ENCODE data around the gene TBCD. TPM values are rescaled to one million over a fixed set of nuclear protein-coding genes. Genes with fewer than 3 reads are reported as not detected.
A peak's percentile ranks its signal among the peaks of the same experiment; 100 is the strongest.

TBCD gene
- total RNA-seq, 1 experiment from 2014 or later = 173 TPM

GRCh38 chr17:82956146-82956725 is 204.4 kb downstream of the TBCD start:
- Mint-ChIP-seq H3K27me3 (ENCODE audit: low read depth) (peaks cover 8% of the 10 kb centered on the region; the same call in 1 of the 2 replicates), H3K4me3 (no peak overlapping the region), H3K9me3 (peaks cover 49% of the 10 kb centered on the region), H3K27ac (no peak overlapping the region), H3K4me1 (no peaks in the 10 kb centered on the region), H3K36me3 (peaks cover 60% of the 10 kb centered on the region)
- no peak for ATAC-seq
- no peak for TF ChIP-seq ETV6 (CRISPR knock-in tag; IDR thresholded peaks at IDR 0.05)
- no peak for TF ChIP-seq OVOL2 (CRISPR knock-in tag; IDR thresholded peaks at IDR 0.05; ENCODE audit: borderline replicate concordance)
- no peak for TF ChIP-seq ZBTB21 (CRISPR knock-in tag; IDR thresholded peaks at IDR 0.05; ENCODE audit: borderline replicate concordance)
- TF ChIP-seq ZNF396 (CRISPR knock-in tag; IDR thresholded peaks at IDR 0.05; ENCODE audit: borderline replicate concordance) = no peak
- TF ChIP-seq, protein P1, sequence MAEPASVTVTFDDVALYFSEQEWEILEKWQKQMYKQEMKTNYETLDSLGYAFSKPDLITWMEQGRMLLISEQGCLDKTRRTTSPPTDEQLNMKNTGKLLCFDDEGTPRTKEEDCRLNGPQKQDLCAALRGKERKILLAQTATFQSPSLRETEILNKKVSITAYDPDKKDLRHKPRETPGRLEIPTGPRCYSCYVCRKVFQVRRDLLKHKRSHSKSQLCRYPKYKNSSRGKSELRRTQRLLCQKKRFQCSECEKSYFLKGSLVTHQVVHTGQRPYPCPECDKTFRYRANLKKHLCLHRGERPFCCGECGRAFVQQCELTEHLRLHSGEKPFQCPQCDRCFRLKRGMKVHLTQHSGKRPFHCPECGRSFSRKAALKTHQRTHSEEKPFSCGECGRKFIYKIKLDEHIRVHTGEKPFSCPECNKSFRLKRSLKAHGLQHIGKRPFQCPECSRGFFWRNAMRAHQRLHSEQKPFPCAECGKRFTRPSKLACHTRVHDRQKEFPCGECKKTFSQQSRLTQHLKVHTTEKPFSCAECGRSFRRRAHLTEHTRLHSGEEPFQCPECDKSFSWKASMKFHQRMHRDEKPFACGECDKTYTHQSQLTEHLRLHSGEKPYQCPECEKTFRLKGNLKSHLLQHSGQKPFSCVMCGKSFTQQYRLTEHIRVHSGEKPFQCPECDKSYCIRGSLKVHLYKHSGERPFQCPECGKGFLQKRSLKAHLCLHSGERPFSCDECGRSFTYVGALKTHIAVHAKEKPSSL (CRISPR knock-in tag; conservative IDR thresholded peaks at IDR 0.05) = no peak
- no peak for TF ChIP-seq ZNF219 (CRISPR knock-in tag; IDR thresholded peaks at IDR 0.05; ENCODE audit: borderline replicate concordance)
- TF ChIP-seq, protein P2, sequence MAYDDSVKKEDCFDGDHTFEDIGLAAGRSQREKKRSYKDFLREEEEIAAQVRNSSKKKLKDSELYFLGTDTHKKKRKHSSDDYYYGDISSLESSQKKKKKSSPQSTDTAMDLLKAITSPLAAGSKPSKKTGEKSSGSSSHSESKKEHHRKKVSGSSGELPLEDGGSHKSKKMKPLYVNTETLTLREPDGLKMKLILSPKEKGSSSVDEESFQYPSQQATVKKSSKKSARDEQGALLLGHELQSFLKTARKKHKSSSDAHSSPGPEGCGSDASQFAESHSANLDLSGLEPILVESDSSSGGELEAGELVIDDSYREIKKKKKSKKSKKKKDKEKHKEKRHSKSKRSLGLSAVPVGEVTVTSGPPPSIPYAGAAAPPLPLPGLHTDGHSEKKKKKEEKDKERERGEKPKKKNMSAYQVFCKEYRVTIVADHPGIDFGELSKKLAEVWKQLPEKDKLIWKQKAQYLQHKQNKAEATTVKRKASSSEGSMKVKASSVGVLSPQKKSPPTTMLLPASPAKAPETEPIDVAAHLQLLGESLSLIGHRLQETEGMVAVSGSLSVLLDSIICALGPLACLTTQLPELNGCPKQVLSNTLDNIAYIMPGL (CRISPR knock-in tag; IDR thresholded peaks at IDR 0.05) = no peak
- TF ChIP-seq TEAD4 (CRISPR knock-in tag; IDR thresholded peaks at IDR 0.05) = no peak
- TF ChIP-seq E2F4 (CRISPR knock-in tag; IDR thresholded peaks at IDR 0.05; ENCODE audit: borderline replicate concordance, low read depth) = no peak
- TF ChIP-seq NR1H2 (CRISPR knock-in tag; IDR thresholded peaks at IDR 0.05) = no peak
- TF ChIP-seq JUN (CRISPR knock-in tag; IDR thresholded peaks at IDR 0.05) = no peak
- no peak for TF ChIP-seq FOXP1 (CRISPR knock-in tag; IDR thresholded peaks at IDR 0.05; ENCODE audit: borderline replicate concordance)
- POLR2A ChIA-PET = no interaction called here
- CTCF ChIA-PET = no interaction called here
- peak; percentile 4 for DNase-seq (ENCODE audit: low spot score)

DNA sequence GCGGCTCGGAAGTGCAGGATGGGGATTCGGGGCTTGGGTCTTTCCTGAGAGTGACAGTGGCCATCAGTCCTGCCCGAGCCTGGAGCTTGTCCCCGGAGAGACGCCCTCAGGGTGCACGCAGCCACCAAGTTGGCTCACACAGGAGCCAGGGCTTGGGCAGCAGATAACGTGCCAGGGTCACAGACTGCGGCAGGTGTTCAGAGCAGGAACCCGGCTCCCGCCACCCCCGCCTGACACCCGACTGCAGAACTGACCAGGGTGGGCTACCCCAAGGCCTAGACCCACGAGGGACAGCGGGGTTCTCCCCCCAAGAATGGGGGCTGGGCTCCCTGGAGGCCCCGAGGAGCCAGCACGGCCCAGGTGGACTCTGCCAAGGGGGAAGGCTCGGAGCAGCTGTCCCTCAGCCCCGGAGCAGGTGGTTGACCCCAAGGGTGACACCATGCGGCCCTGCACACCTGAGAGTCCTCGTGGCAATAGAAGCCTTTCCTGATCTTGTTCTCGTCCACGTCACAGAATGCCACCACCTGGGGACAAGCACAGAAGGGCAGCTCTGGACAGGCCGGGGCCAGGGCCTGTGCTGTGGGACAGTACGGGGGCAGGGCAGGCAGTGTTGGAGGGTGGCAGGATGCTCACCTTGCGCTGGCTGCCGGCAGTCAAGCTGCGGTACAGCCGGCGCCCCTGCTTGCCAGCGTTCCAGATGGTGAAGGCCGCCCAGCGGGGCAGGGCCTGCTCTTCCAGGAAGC is 205.0 kb downstream of the TBCD start:
- DNase-seq (ENCODE audit: low spot score) (peak; percentile 7), ATAC-seq (no peak)
- Mint-ChIP-seq H3K4me3 (no peak overlapping the region), H3K36me3 (peaks cover 55% of the 10 kb centered on the region), H3K9me3 (peaks cover 42% of the 10 kb centered on the region), H3K27ac (no peak overlapping the region), H3K4me1 (no peaks in the 10 kb centered on the region), H3K27me3 (ENCODE audit: low read depth) (peaks cover 8% of the 10 kb centered on the region; the same call in 1 of the 2 replicates)
- ChIA-PET POLR2A (no interaction called here), CTCF (no interaction called here)
- TF ChIP-seq ZNF416 (CRISPR knock-in tag; IDR thresholded peaks at IDR 0.05) (no peak), NFATC4 (CRISPR knock-in tag; IDR thresholded peaks at IDR 0.05) (no peak), ZNF263 (CRISPR knock-in tag; IDR thresholded peaks at IDR 0.05; ENCODE audit: low read depth) (no peak), ZNF121 (CRISPR knock-in tag; IDR thresholded peaks at IDR 0.05) (no peak), ATF6 (CRISPR knock-in tag; IDR thresholded peaks at IDR 0.05) (no peak), CBFB (CRISPR knock-in tag; IDR thresholded peaks at IDR 0.05; ENCODE audit: low read depth) (no peak), ELF4 (CRISPR knock-in tag; IDR thresholded peaks at IDR 0.05; ENCODE audit: low read depth) (no peak), HMGA2 (CRISPR knock-in tag; IDR thresholded peaks at IDR 0.05) (no peak), FOXJ3 (CRISPR knock-in tag; IDR thresholded peaks at IDR 0.05; ENCODE audit: borderline replicate concordance) (no peak), GABPB1 (CRISPR knock-in tag; IDR thresholded peaks at IDR 0.05) (no peak), GTF2I (CRISPR knock-in tag; conservative IDR thresholded peaks at IDR 0.05) (no peak), IRF1 (CRISPR knock-in tag; IDR thresholded peaks at IDR 0.05) (no peak), ZNF317 (CRISPR knock-in tag; IDR thresholded peaks at IDR 0.05; ENCODE audit: borderline replicate concordance, low read depth) (no peak)
- TF ChIP-seq, protein P3, sequence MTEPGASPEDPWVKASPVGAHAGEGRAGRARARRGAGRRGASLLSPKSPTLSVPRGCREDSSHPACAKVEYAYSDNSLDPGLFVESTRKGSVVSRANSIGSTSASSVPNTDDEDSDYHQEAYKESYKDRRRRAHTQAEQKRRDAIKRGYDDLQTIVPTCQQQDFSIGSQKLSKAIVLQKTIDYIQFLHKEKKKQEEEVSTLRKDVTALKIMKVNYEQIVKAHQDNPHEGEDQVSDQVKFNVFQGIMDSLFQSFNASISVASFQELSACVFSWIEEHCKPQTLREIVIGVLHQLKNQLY (CRISPR knock-in tag; IDR thresholded peaks at IDR 0.05) = no peak
